IMR-90 (cell line): ENCODE measurements around the gene AHDC1. TPM values are rescaled to one million over a fixed set of nuclear protein-coding genes. Genes with fewer than 3 reads are reported as not detected.

Experiments
- ATAC-seq: fragments of 200-7000 bp; cut with Tn5 transposase; 2 replicates; pipeline ENCODE4 v1.9.1; 2020; ENCODE audit warnings: low read depth, mild to moderate bottlenecking, moderate library complexity
- BruUV-seq: library from RNA; stranded (reverse); fragments of 400-500 nt; replicated peaks from 2 replicates; lab custom pipeline; 2021; lab: Mats Ljungman, UMichigan
- CTCF ChIA-PET: fragments of 300-600 bp; formaldehyde crosslinking; extraction: SDS; loops from one replicate; lab custom pipeline; 2021; ENCODE audit warnings: antibody characterized with exemption; lab: Yijun Ruan, JAX
- POLR2A ChIA-PET: fragments of 300-600 bp; sonication (Branson Sonifier 250); formaldehyde crosslinking; loops from one replicate; lab custom pipeline; 2022; ENCODE audit warnings: antibody characterized with exemption; ENCODE audit not compliant: unreplicated experiment; lab: Charles Lee
- DNase-seq: peaks from one replicate; pipeline ENCODE4 v3.0.0; 2013
- H2AFZ ChIP-seq: replicated peaks from 2 replicates; pipeline ENCODE3; 2013; ENCODE audit warnings: low read length, mild to moderate bottlenecking; ENCODE audit not compliant: poor library complexity
- H2AK5ac ChIP-seq: 2 replicates; pipeline ENCODE4 v1.6.1; 2013; ENCODE audit warnings: low read depth, low read length, inconsistent platforms
- H2AK9ac ChIP-seq: replicated peaks from 2 replicates; pipeline ENCODE3; 2013; ENCODE audit warnings: mild to moderate bottlenecking, low read depth, low read length, moderate library complexity; ENCODE audit not compliant: poor library complexity
- H2BK120ac ChIP-seq: 2 replicates; pipeline ENCODE4 v1.6.1; 2013; ENCODE audit warnings: low read depth, low read length, inconsistent platforms
- H2BK15ac ChIP-seq: 3 replicates; pipeline ENCODE4 v1.6.1; 2013; ENCODE audit warnings: low read depth, low read length, inconsistent platforms
- H2BK20ac ChIP-seq: 2 replicates; pipeline ENCODE4 v1.6.1; 2013; ENCODE audit warnings: low read depth, mild to moderate bottlenecking, inconsistent platforms, low read length, moderate library complexity
- H2BK5ac ChIP-seq: 2 replicates; pipeline ENCODE4 v1.6.1; 2013; ENCODE audit warnings: mild to moderate bottlenecking, low read depth, low read length, inconsistent platforms; ENCODE audit not compliant: poor library complexity, severe bottlenecking
- H3K14ac ChIP-seq: replicated peaks from 2 replicates; pipeline ENCODE4 v1.6.1; 2013; ENCODE audit warnings: low read depth, low read length, inconsistent platforms
- H3K18ac ChIP-seq: 2 replicates; pipeline ENCODE4 v1.6.1; 2013; ENCODE audit warnings: low read depth, low read length, control low read depth
- H3K23ac ChIP-seq: 2 replicates; pipeline ENCODE4 v1.6.1; 2013; ENCODE audit warnings: low read depth, low read length, inconsistent platforms
- H3K27ac ChIP-seq: 2 replicates; pipeline ENCODE4 v1.5.1; 2013; ENCODE audit warnings: mild to moderate bottlenecking, control low read depth, low read length; ENCODE audit not compliant: insufficient read depth
- H3K27me3 ChIP-seq: 2 replicates; pipeline ENCODE4 v1.6.1; 2013; ENCODE audit warnings: low read length; ENCODE audit not compliant: control insufficient read depth, insufficient read depth
- H3K36me3 ChIP-seq: 2 replicates; pipeline ENCODE4 v1.6.1; 2013; ENCODE audit warnings: low read length, mixed read lengths; ENCODE audit not compliant: control insufficient read depth, insufficient read depth
- H3K4ac ChIP-seq: 2 replicates; pipeline ENCODE4 v1.6.1; 2013; ENCODE audit warnings: low read depth, low read length, inconsistent platforms
- H3K4me1 ChIP-seq: 2 replicates; pipeline ENCODE4 v1.6.1; 2013; ENCODE audit warnings: low read length, mixed read lengths; ENCODE audit not compliant: control insufficient read depth, insufficient read depth
- H3K4me2 ChIP-seq: 2 replicates; pipeline ENCODE4 v1.6.1; 2013; ENCODE audit warnings: low read depth, mild to moderate bottlenecking, control low read depth, low read length, moderate library complexity
- H3K4me3 ChIP-seq: 2 replicates; pipeline ENCODE4 v1.5.1; 2013; ENCODE audit warnings: low read depth, mild to moderate bottlenecking, control low read depth, low read length, moderate library complexity; ENCODE audit not compliant: insufficient read depth
- H3K56ac ChIP-seq: 2 replicates; pipeline ENCODE4 v1.6.1; 2013; ENCODE audit warnings: low read length, inconsistent platforms; ENCODE audit not compliant: insufficient read depth; ENCODE audit errors: extremely low read depth
- H3K79me1 ChIP-seq, 2 experiments: 2 replicates each; pipeline ENCODE4 v1.6.1; 2013; ENCODE audit warnings: low read length in 2 of 2, inconsistent platforms in 1 of 2, low read depth in 1 of 2
- H3K9ac ChIP-seq: 2 replicates; pipeline ENCODE4 v1.6.1; 2013; ENCODE audit warnings: low read depth, low read length, control low read depth
- H3K9me1 ChIP-seq: 2 replicates; pipeline ENCODE4 v1.6.1; 2013; ENCODE audit warnings: low read length, inconsistent platforms; ENCODE audit not compliant: insufficient read depth
- H3K9me3 ChIP-seq: 2 replicates; pipeline ENCODE4 v1.6.1; 2013; ENCODE audit warnings: low read length; ENCODE audit not compliant: control insufficient read depth, insufficient read depth
- H4K20me1 ChIP-seq: 2 replicates; pipeline ENCODE4 v1.6.1; 2013; ENCODE audit warnings: low read length, inconsistent platforms; ENCODE audit not compliant: insufficient read depth
- H4K5ac ChIP-seq: 2 replicates; pipeline ENCODE4 v1.6.1; 2013; ENCODE audit warnings: mild to moderate bottlenecking, low read depth, low read length, control low read depth
- H4K8ac ChIP-seq, 2 experiments: 2 replicates each; pipeline ENCODE4 v1.6.1; 2013; ENCODE audit warnings: low read depth in 2 of 2, low read length in 2 of 2, control low read depth in 1 of 2, inconsistent platforms in 1 of 2
- H4K91ac ChIP-seq: 2 replicates; pipeline ENCODE4 v1.6.1; 2013; ENCODE audit warnings: low read depth, low read length, inconsistent platforms; ENCODE audit not compliant: insufficient read depth
- BHLHE40 ChIP-seq: fragments of 150-350 bp; IDR thresholded peaks from 2 replicates; pipeline ENCODE4 v1.6.1; 2016; ENCODE audit warnings: mild to moderate bottlenecking, low read depth, low read length
- CEBPB ChIP-seq: IDR thresholded peaks from 2 replicates; pipeline ENCODE4 v1.6.1; 2012; ENCODE audit warnings: low read depth, low read length, improper control_type of control experiment
- CTCF ChIP-seq: conservative IDR thresholded peaks from 2 replicates; pipeline ENCODE4 v1.5.1; 2012; ENCODE audit warnings: mild to moderate bottlenecking, low read depth, low read length, improper control_type of control experiment
- ELK1 ChIP-seq: fragments of 150-350 bp; IDR thresholded peaks from 2 replicates; pipeline ENCODE4 v1.6.1; 2016; ENCODE audit warnings: low read depth, mild to moderate bottlenecking, low read length, moderate library complexity, borderline replicate concordance
- FOS ChIP-seq: fragments of 150-350 bp; IDR thresholded peaks from 2 replicates; pipeline ENCODE4 v1.6.1; 2016; ENCODE audit warnings: low read depth, low read length
- MAFK ChIP-seq: IDR thresholded peaks from 2 replicates; pipeline ENCODE4 v1.6.1; 2012; ENCODE audit warnings: low read depth, low read length, improper control_type of control experiment
- MXI1 ChIP-seq: IDR thresholded peaks from 2 replicates; pipeline ENCODE4 v1.6.1; 2012; ENCODE audit warnings: low read depth, mild to moderate bottlenecking, low read length, moderate library complexity, borderline replicate concordance
- NFE2L2 ChIP-seq: fragments of 150-350 bp; IDR thresholded peaks from 2 replicates; pipeline ENCODE4 v1.6.1; 2016; ENCODE audit warnings: low read depth, mild to moderate bottlenecking, low read length
- POLR2A ChIP-seq: IDR thresholded peaks from 2 replicates; pipeline ENCODE4 v1.6.1; 2012; ENCODE audit warnings: mild to moderate bottlenecking, low read depth, low read length
- RAD21 ChIP-seq: IDR thresholded peaks from 2 replicates; pipeline ENCODE4 v1.6.1; 2012; ENCODE audit warnings: low read length, improper control_type of control experiment
- USF2 ChIP-seq: fragments of 150-350 bp; IDR thresholded peaks from 2 replicates; pipeline ENCODE4 v1.6.1; 2017; ENCODE audit warnings: mild to moderate bottlenecking, antibody characterized with exemption, low read length, low read depth
- WGBS, 2 experiments: methylation state at CpG; one replicate each; pipeline versions ENCODE4 v1.1.5 to v1.1.7; 2013; ENCODE audit warnings: missing lambda C conversion rate in 2 of 2; ENCODE audit not compliant: insufficient read length in 1 of 2; ENCODE audit errors: extremely low coverage in 2 of 2; 5-methylcytosine and 5-hydroxymethylcytosine counted together
- dilution Hi-C: fragments of 300-500 bp; cut with HindIII; formaldehyde crosslinking; loops from one replicate; pipeline ENCODE4 v1.14.3; 2018; ENCODE audit warnings: low sequenced_read_pairs; ENCODE audit not compliant: unreplicated experiment
- in situ Hi-C: fragments of 300-500 bp; cut with MboI; formaldehyde crosslinking; loops from 3 replicates; pipeline ENCODE4 v1.14.3; 2019; ENCODE audit warnings: low sequenced_read_pairs, inconsistent platforms, mixed read lengths
- intact Hi-C: fragments of 100-400 bp; cut with micrococcal nuclease; formaldehyde crosslinking; loops from 2 replicates; pipeline ENCODE4 v1.10.0; 2022
- polyA plus RNA-seq, 3 experiments: library from polyadenylated mRNA; depleted of rRNA; stranded (reverse); fragments of >200 nt; gene quantifications; 2 replicates each; pipeline ENCODE4 v1.2.3, GENCODE V29; 2012; ENCODE audit warnings: low replicate concordance in 1 of 3
- total RNA-seq: library from RNA; depleted of rRNA; stranded (reverse); fragments of >200 nt; gene quantifications from 2 replicates; pipeline ENCODE4 v1.2.3, GENCODE V29; 2012

AHDC1 gene
- total and polyA plus RNA-seq, 2 of the 4 experiments (the other 2 are of a cell fraction), result 2.0 to 11.6 TPM

- Histone ChIP-seq H4K5ac (no peak overlapping the region), H3K36me3 (no peaks in the 10 kb centered on the region)
- ATAC-seq, result no peak
Measured at GRCh38 chr1:27645071-27645415, 41.1 kb upstream of the AHDC1 start.

More at GRCh38 chr1:27645071-27645415, 41.1 kb upstream of the AHDC1 start:
- H3K4me3 ChIP-seq, result no peak overlapping the region
- no peak overlapping the region for H2AK5ac ChIP-seq
- H3K23ac ChIP-seq, result no peak overlapping the region
- H3K4me1 ChIP-seq, result no peaks in the 10 kb centered on the region
- no peak overlapping the region for H2AK9ac ChIP-seq
- no peak overlapping the region for H2BK5ac ChIP-seq
- ChIA-PET CTCF (no interaction called here), POLR2A (no interaction called here)
- no peak overlapping the region for H3K27ac ChIP-seq
- H2BK120ac ChIP-seq, result no peak overlapping the region
- no peak overlapping the region for H3K18ac ChIP-seq
- no peak overlapping the region for H3K56ac ChIP-seq
- no peak for DNase-seq
- no peak overlapping the region for H3K14ac ChIP-seq
- no peak overlapping the region for H4K8ac ChIP-seq
- no peak overlapping the region for H4K91ac ChIP-seq
- no peak overlapping the region for H2BK20ac ChIP-seq
- WGBS, 2 experiments, result 96% methylated on average over 3 of the region's 4 CpGs; no CpG with 5 or more reads in 1 of the 2 experiments
- H3K79me1 ChIP-seq, result no peaks in the 10 kb centered on the region
- H4K20me1 ChIP-seq, result no peaks in the 10 kb centered on the region
- in situ Hi-C loops (no loop called here), dilution Hi-C loops (no loop called here), intact Hi-C loops (no loop called here)
- H3K4ac ChIP-seq, result no peak overlapping the region
- H2AFZ ChIP-seq, result no peak overlapping the region
- TF ChIP-seq RAD21 (no peak), POLR2A (no peak), BHLHE40 (no peak), CTCF (no peak), MXI1 (no peak), USF2 (no peak), CEBPB (no peak), ELK1 (no peak), MAFK (no peak), NFE2L2 (no peak), FOS (no peak)
- BruUV-seq, result no TSS peak
- peaks cover 1% of the 10 kb centered on the region for H3K9me1 ChIP-seq
- H3K4me2 ChIP-seq, result no peak overlapping the region
- no peak overlapping the region for H3K9ac ChIP-seq
- peaks cover 8% of the 10 kb centered on the region; the same call in 1 of the 2 replicates for H3K27me3 ChIP-seq
- no peak overlapping the region for H2BK15ac ChIP-seq
- H3K9me3 ChIP-seq, result no peaks in the 10 kb centered on the region
